Mucosa of stomach (tissue), 1 donor: Measurements from ENCODE around the gene VMP1.
A peak's percentile ranks its signal among the peaks of the same experiment; 100 is the strongest.
"Not testable (repeated sequence)": the region's sequence is repeated elsewhere in the genome, so short reads cannot be mapped to it uniquely, and the experiment has no call there.

Experiments used
- H3K27me3 ChIP-seq: one replicate; pipeline ENCODE4 v1.7.0; 2013; ENCODE audit warnings: mild to moderate bottlenecking, low read length; ENCODE audit not compliant: control insufficient read depth, insufficient read depth
- H3K36me3 ChIP-seq: one replicate; pipeline ENCODE4 v1.7.0; 2013; ENCODE audit warnings: low read length; ENCODE audit not compliant: control insufficient read depth, insufficient read depth
- H3K4me1 ChIP-seq: one replicate; pipeline ENCODE4 v1.7.0; 2013; ENCODE audit warnings: mild to moderate bottlenecking, low read length; ENCODE audit not compliant: control insufficient read depth, insufficient read depth
- H3K4me3 ChIP-seq: one replicate; pipeline ENCODE4 v1.7.0; 2013; ENCODE audit warnings: low read length
- H3K9ac ChIP-seq: one replicate; pipeline ENCODE4 v1.7.0; 2013; ENCODE audit warnings: mild to moderate bottlenecking, low read length, moderate library complexity
- H3K9me3 ChIP-seq: one replicate; pipeline ENCODE4 v1.7.0; 2013; ENCODE audit warnings: mild to moderate bottlenecking, low read length, moderate library complexity; ENCODE audit not compliant: control insufficient read depth
- donor health status: Pancreatic carcinoma.

Gene VMP1

DNA sequence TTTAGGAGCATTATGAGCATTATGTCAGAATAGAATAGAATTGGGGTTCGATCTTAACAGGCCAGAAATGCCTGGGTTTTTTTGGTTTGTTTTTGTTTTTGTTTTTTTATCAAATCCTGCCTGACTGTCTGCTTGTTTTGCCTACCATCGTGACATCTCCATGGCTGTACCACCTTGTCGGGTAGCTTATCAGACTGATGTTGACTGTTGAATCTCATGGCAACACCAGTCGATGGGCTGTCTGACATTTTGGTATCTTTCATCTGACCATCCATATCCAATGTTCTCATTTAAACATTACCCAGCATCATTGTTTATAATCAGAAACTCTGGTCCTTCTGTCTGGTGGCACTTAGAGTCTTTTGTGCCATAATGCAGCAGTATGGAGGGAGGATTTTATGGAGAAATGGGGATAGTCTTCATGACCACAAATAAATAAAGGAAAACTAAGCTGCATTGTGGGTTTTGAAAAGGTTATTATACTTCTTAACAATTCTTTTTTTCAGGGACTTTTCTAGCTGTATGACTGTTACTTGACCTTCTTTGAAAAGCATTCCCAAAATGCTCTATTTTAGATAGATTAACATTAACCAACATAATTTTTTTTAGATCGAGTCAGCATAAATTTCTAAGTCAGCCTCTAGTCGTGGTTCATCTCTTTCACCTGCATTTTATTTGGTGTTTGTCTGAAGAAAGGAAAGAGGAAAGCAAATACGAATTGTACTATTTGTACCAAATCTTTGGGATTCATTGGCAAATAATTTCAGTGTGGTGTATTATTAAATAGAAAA is 133.8 kb downstream of the VMP1 start:
- H3K27me3 ChIP-seq, H3K9me3 ChIP-seq: not testable (repeated sequence)
- Histone ChIP-seq H3K9ac (peak overlapping the region; percentile 99), H3K4me3 (peak overlapping the region; percentile 97), H3K36me3 (peaks cover 29% of the 10 kb centered on the region), H3K4me1 (peaks cover 29% of the 10 kb centered on the region)

DNA sequence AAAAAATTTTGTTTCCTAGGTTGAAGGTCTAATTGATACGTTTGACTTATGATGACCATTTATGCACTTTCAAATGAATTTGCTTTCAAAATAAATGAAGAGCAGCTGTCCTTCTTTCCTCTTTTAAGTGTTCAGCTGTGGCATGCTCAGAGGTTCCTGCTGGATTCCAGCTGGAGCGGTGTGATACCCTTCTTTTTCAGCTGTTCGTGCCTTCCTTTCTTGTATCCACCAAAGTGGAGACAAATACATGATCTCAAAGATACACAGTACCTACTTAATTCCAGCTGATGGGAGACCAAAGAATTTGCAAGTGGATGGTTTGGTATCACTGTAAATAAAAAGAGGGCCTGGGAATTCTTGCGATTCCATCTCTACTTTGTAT is 134.4 kb downstream of the VMP1 start:
- peaks cover 29% of the 10 kb centered on the region for H3K36me3 ChIP-seq
- peak overlapping the region; percentile 99 for H3K9ac ChIP-seq
- not testable (repeated sequence) for H3K9me3 ChIP-seq, H3K27me3 ChIP-seq, H3K4me3 ChIP-seq
- H3K4me1 ChIP-seq, result peaks cover 29% of the 10 kb centered on the region

DNA sequence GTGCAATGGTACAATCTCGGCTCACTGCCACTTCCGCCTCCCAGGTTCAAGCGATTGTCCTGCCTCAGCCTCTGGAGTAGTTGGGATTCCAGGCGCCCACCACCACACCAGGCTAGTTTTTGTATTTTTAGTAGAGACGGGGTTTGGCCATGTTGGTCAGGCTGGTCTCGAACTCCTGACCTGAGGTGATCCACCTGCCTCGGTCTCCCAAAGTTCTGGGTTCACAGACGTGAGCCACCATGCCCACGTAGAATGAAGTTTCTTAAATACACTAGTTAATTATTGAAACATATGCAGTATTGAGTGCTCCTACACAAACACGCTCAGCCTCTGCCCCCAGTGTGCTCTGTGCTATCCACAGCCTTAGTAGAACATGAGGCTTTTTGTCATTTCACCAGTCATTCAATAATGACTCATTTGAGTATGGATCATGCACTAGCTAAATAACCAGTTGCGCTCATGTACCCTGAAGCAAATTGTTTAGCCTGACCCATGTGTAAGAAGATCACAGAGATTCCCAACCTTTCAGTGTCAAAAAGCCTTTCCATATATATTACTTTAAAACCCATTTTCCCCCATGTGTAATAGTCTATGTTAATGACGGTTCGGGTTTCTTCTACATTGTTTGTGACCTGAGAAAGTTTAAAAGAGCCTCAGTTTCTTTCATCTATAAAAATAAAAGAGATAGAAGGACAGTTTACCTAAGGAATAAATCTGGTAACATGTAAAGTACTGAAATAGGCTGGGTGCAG is 135.6 kb downstream of the VMP1 start:
- H3K27me3 ChIP-seq, result no peaks in the 10 kb centered on the region
- peaks cover 39% of the 10 kb centered on the region for H3K4me1 ChIP-seq

DNA sequence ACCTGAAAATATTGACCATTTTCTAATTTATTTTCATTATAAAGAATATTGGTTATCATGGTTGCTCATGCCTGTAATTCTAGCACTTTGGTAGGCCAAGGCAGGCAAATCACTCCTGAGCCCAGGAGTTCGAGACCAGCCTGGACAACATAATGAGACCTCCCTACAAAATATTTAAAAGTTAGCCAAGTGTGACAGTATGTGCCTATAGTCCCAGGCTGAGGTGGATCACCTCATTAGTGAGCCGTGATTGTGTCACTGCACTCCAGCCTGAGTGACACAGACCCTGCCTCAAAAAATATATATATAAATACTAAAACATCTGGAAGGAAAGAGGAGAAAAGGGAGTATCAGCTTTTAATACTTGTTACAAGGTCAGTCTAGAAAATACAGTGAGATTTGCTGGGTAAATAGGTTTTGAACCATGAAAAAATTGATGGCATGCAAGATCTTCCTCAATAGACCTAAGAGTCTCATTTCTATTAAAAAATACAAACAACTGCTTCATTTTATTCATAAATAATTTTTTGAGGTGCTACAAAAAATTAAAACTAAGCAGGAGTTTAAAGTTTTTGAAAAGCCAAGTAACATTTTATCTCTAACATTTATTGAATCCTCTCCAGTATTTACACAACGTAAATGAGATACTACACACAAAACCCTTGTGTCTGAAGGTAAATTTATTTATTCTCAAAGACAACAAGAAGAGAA is 137.6 kb downstream of the VMP1 start:
- peak overlapping the region; percentile 34 for H3K9ac ChIP-seq
- peaks cover 14% of the 10 kb centered on the region for H3K36me3 ChIP-seq
- no peaks in the 10 kb centered on the region for H3K9me3 ChIP-seq
- peaks cover 54% of the 10 kb centered on the region for H3K4me1 ChIP-seq
- no peaks in the 10 kb centered on the region for H3K27me3 ChIP-seq
- H3K4me3 ChIP-seq, result no peak overlapping the region

More for the DNA sequence above, 135.6 kb downstream of the VMP1 start:
- Histone ChIP-seq H3K4me3 (no peak overlapping the region), H3K9ac (peak overlapping the region; percentile 14), H3K9me3 (no peaks in the 10 kb centered on the region), H3K36me3 (peaks cover 28% of the 10 kb centered on the region)

DNA sequence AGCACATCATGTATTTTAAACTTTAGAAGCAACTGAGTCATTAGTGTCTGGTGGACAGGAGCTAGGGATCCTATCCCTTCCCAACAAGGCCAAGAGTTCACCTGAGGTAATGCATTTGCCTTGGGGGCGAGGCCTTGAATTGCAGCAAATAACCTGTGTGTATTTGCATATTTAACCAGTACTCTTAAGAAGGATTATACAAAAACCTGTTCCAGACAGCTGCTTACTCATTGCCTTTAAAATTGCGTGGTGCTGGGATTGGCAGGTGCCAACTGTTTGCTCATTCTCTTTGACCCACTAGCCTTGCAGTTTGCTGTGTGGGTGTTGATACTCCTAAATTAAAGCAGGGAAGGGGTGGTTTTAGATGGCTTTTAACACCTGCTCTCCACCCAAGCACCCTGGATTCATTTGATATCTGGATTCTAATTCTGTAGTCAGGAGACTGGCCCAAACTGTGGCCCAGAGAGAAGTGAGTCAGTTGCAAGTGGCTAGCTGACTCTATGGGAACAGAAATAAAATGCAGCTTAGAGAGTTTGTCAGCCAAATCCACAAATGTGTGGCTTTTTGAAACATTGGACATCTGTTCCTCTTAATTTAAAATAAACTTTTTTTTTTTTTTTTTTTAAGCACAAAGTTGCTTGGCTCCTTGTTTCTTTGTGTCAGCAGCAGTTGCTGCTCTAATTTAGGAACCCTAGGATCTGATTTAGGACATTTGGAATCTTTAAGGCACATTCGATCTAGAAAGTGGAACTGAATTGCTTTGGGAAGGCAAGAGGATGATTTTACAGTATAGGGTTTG is 138.3 kb downstream of the VMP1 start:
- Histone ChIP-seq H3K9ac (peak overlapping the region; percentile 69), H3K4me1 (peaks cover 60% of the 10 kb centered on the region), H3K27me3 (no peaks in the 10 kb centered on the region), H3K36me3 (peaks cover 6% of the 10 kb centered on the region), H3K4me3 (no peak overlapping the region), H3K9me3 (no peaks in the 10 kb centered on the region)

DNA sequence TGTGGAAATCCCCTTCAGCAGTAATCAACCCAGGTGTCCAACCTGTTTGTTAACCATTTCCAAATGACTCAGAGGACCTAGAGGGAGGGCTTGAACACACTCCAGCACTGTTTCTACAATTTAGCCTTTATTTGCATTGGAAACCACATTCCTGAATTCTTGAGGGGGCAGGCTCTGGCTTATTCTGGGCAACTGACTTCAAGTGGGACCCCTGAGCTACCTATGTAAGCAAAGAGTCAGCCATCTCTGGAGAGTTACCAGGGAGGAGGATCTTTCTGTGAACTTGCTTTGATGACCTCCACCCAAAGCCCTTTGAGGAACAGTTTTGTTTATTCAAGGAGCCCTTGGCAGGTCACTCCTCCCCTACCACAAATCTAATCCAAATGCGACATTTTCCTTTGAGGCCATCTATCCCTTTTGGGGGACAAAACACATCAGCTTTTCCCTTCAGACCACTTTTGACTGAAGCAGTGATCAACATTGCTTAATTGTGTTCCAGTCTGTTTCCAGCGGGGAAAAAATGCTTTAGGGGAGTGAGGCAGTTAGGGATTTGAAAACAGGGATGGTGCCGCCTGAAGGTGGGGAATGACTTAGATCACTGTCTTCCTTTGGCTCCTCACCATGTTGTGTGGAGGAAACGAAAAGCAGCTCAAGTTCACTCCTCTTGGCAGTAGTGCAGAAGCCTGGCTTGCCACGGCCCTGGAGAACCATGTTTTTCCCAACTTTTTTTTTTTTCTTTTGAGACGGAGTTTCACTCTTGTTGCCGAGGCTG is 139.1 kb downstream of the VMP1 start:
- no peak overlapping the region for H3K4me3 ChIP-seq
- no peaks in the 10 kb centered on the region for H3K27me3 ChIP-seq
- H3K36me3 ChIP-seq, result no peaks in the 10 kb centered on the region
- peaks cover 68% of the 10 kb centered on the region for H3K4me1 ChIP-seq
- H3K9me3 ChIP-seq, result no peaks in the 10 kb centered on the region
- peak overlapping the region; percentile 69 for H3K9ac ChIP-seq

- Histone ChIP-seq H3K27me3 (no peaks in the 10 kb centered on the region), H3K9me3 (no peaks in the 10 kb centered on the region), H3K4me3 (no peak overlapping the region), H3K9ac (peak overlapping the region; percentile 72), H3K36me3 (no peaks in the 10 kb centered on the region), H3K4me1 (peaks cover 83% of the 10 kb centered on the region)
These were observed 140.9 kb downstream of the VMP1 start for GRCh38 chr17:59848385-59848668.

DNA sequence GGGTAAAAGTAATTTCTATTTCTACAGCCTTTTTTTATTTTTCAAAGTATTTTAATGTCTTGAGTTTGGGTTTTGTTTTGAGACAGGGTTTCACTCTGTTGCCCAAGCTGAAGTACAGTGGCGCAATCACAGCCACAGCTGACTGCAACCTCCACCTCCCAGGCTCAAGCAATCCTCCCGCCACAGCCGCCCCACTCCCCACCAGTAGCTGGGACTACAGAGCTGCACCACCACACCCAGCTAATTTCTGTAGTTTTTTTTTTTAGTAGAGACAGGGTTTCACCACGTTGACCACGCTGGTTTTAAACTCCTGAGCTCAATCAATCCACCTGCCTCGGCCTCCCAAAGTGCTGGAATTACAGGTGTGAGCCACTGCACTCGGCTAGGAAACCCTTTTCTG is 141.3 kb downstream of the VMP1 start:
- Histone ChIP-seq H3K4me3 (no peak overlapping the region), H3K36me3 (no peaks in the 10 kb centered on the region), H3K9me3 (no peaks in the 10 kb centered on the region), H3K9ac (peak overlapping the region; percentile 72), H3K27me3 (no peaks in the 10 kb centered on the region), H3K4me1 (peaks cover 88% of the 10 kb centered on the region)

GRCh38 chr17:59850311-59850710 is 142.9 kb downstream of the VMP1 start:
- H3K9me3 ChIP-seq, H3K27me3 ChIP-seq, H3K36me3 ChIP-seq, H3K9ac ChIP-seq, H3K4me3 ChIP-seq: not testable (repeated sequence)
- H3K4me1 ChIP-seq, result peaks cover 92% of the 10 kb centered on the region

- Histone ChIP-seq H3K9ac (peak overlapping the region; percentile 23), H3K27me3 (no peaks in the 10 kb centered on the region), H3K9me3 (no peaks in the 10 kb centered on the region), H3K36me3 (no peaks in the 10 kb centered on the region), H3K4me3 (no peak overlapping the region), H3K4me1 (peaks cover 84% of the 10 kb centered on the region)
These were observed 144.3 kb downstream of the VMP1 start for GRCh38 chr17:59851439-59852375.
